ENCODE data around the gene EPN2. TPM values are rescaled to one million over a fixed set of nuclear protein-coding genes. Genes with fewer than 3 reads are reported as not detected.
A peak's percentile ranks its signal among the peaks of the same experiment; 100 is the strongest.

EPN2 gene
- total RNA-seq, 1 donor from 2014 or later: 7.9 TPM

GRCh38 chr17:19370493-19370960 is 133.4 kb downstream of the EPN2 start:
- peaks cover 61% of the 10 kb centered on the region for H3K4me1 Mint-ChIP-seq
- peaks cover 2% of the 10 kb centered on the region for H3K36me3 Mint-ChIP-seq (ENCODE audit: low read depth)
- peak overlapping the region; percentile 81 for H3K4me3 Mint-ChIP-seq
- H3K27ac Mint-ChIP-seq: peak overlapping the region; percentile 90
- no peaks in the 10 kb centered on the region for H3K9me3 Mint-ChIP-seq
- intact Hi-C loops (cut with micrococcal nuclease): no loop called here
- H3K27me3 Mint-ChIP-seq: peaks cover 2% of the 10 kb centered on the region
- peak; percentile 78 for DNase-seq

GRCh38 chr17:19371259-19372010 is 134.3 kb downstream of the EPN2 start:
- Mint-ChIP-seq H3K4me3 (peak overlapping the region; percentile 81), H3K36me3 (ENCODE audit: low read depth) (peaks cover 2% of the 10 kb centered on the region), H3K27ac (peak overlapping the region; percentile 22), H3K9me3 (no peaks in the 10 kb centered on the region), H3K4me1 (peaks cover 64% of the 10 kb centered on the region), H3K27me3 (no peaks in the 10 kb centered on the region)
- DNase-seq: no peak
- intact Hi-C loops (cut with micrococcal nuclease): no loop called here

GRCh38 chr17:19372011-19372370 is 134.8 kb downstream of the EPN2 start:
- peaks cover 66% of the 10 kb centered on the region for H3K4me1 Mint-ChIP-seq

GRCh38 chr17:19372439-19372838 is 135.3 kb downstream of the EPN2 start:
- H3K9me3 Mint-ChIP-seq: no peaks in the 10 kb centered on the region
- H3K27ac Mint-ChIP-seq: no peak overlapping the region
- DNase-seq: no peak
- peaks cover 66% of the 10 kb centered on the region for H3K4me1 Mint-ChIP-seq
- H3K4me3 Mint-ChIP-seq: peak overlapping the region; percentile 30
- intact Hi-C loops (cut with micrococcal nuclease): no loop called here
- no peaks in the 10 kb centered on the region for H3K27me3 Mint-ChIP-seq
- H3K36me3 Mint-ChIP-seq (ENCODE audit: low read depth): peaks cover 2% of the 10 kb centered on the region

More at GRCh38 chr17:19372011-19372370, 134.8 kb downstream of the EPN2 start:
- H3K27ac Mint-ChIP-seq: no peak overlapping the region
- DNase-seq: no peak
- no peaks in the 10 kb centered on the region for H3K27me3 Mint-ChIP-seq
- H3K9me3 Mint-ChIP-seq: no peaks in the 10 kb centered on the region
- H3K4me3 Mint-ChIP-seq: peak overlapping the region; percentile 30
- H3K36me3 Mint-ChIP-seq (ENCODE audit: low read depth): peaks cover 2% of the 10 kb centered on the region
- intact Hi-C loops (cut with micrococcal nuclease): no loop called here

GRCh38 chr17:19372866-19373504 is 135.8 kb downstream of the EPN2 start:
- H3K36me3 Mint-ChIP-seq (ENCODE audit: low read depth): peaks cover 3% of the 10 kb centered on the region
- H3K27ac Mint-ChIP-seq: no peak overlapping the region
- no peak for DNase-seq
- no peaks in the 10 kb centered on the region for H3K27me3 Mint-ChIP-seq
- no peak overlapping the region for H3K4me3 Mint-ChIP-seq
- no peaks in the 10 kb centered on the region for H3K9me3 Mint-ChIP-seq
- peaks cover 63% of the 10 kb centered on the region for H3K4me1 Mint-ChIP-seq
- intact Hi-C loops (cut with micrococcal nuclease): no loop called here

- Mint-ChIP-seq H3K36me3 (ENCODE audit: low read depth) (peaks cover 4% of the 10 kb centered on the region), H3K4me3 (no peak overlapping the region), H3K4me1 (peaks cover 52% of the 10 kb centered on the region), H3K9me3 (no peaks in the 10 kb centered on the region), H3K27me3 (no peaks in the 10 kb centered on the region), H3K27ac (no peak overlapping the region)
- intact Hi-C loops (cut with micrococcal nuclease): no loop called here
- DNase-seq: no peak
These were observed 137.0 kb downstream of the EPN2 start for GRCh38 chr17:19374136-19374535.

- Mint-ChIP-seq H3K9me3 (no peaks in the 10 kb centered on the region), H3K4me3 (peak overlapping the region; percentile 40), H3K27ac (no peak overlapping the region), H3K4me1 (peaks cover 40% of the 10 kb centered on the region), H3K27me3 (no peaks in the 10 kb centered on the region), H3K36me3 (ENCODE audit: low read depth) (peaks cover 11% of the 10 kb centered on the region)
- intact Hi-C loops (cut with micrococcal nuclease): loop anchor here (5.0 kb wide), 1 partner anchor 72 kb away; no protein-coding TSS in a partner anchor
- no peak for DNase-seq
These were observed 138.6 kb downstream of the EPN2 start for GRCh38 chr17:19375732-19376131.

- peaks cover 16% of the 10 kb centered on the region for H3K36me3 Mint-ChIP-seq (ENCODE audit: low read depth)
- peaks cover 30% of the 10 kb centered on the region for H3K4me1 Mint-ChIP-seq
- DNase-seq: no peak
- H3K27ac Mint-ChIP-seq: peak overlapping the region; percentile 98
- H3K27me3 Mint-ChIP-seq: no peaks in the 10 kb centered on the region
- intact Hi-C loops (cut with micrococcal nuclease): loop anchor here (1.0 to 5.0 kb wide), 2 partner anchors 70 to 130 kb away; no protein-coding TSS in a partner anchor
- H3K9me3 Mint-ChIP-seq: no peaks in the 10 kb centered on the region
- peak overlapping the region; percentile 98 for H3K4me3 Mint-ChIP-seq
These were observed 139.6 kb downstream of the EPN2 start for GRCh38 chr17:19376811-19377210.

- DNase-seq: peak; percentile 99
- Mint-ChIP-seq H3K4me1 (peaks cover 21% of the 10 kb centered on the region), H3K27me3 (no peaks in the 10 kb centered on the region), H3K4me3 (peak overlapping the region; percentile 98), H3K36me3 (ENCODE audit: low read depth) (peaks cover 21% of the 10 kb centered on the region), H3K9me3 (no peaks in the 10 kb centered on the region), H3K27ac (peak overlapping the region; percentile 98)
- intact Hi-C loops (cut with micrococcal nuclease): loop anchor here (1.0 to 5.0 kb wide), 4 partner anchors 16 to 270 kb away; partner anchors contain the start of genes ALDH3A2 and B9D1
These were observed 140.6 kb downstream of the EPN2 start for GRCh38 chr17:19377602-19378415.

- no peak for DNase-seq
- Mint-ChIP-seq H3K36me3 (ENCODE audit: low read depth) (peaks cover 24% of the 10 kb centered on the region), H3K4me1 (peaks cover 21% of the 10 kb centered on the region), H3K4me3 (peak within 1 kb of the TSS; percentile 98), H3K27me3 (no peaks in the 10 kb centered on the region), H3K27ac (peak within 1 kb of the TSS; percentile 98), H3K9me3 (no peaks in the 10 kb centered on the region)
- intact Hi-C loops (cut with micrococcal nuclease): loop anchor here (1.0 to 5.0 kb wide), 3 partner anchors 16 to 270 kb away; partner anchors contain the start of genes ALDH3A2 and B9D1
These were observed 141.5 kb downstream of the EPN2 start, which contains the start of gene MAPK7 for GRCh38 chr17:19378416-19379360. TSS of gene MAPK7 (plus strand) at chr17:19378498. CDS start at chr17:19378901, 403 bp downstream.

GRCh38 chr17:19379361-19380065 is 142.3 kb downstream of the EPN2 start:
- Mint-ChIP-seq H3K4me3 (peak overlapping the region; percentile 98), H3K27ac (peak overlapping the region; percentile 48), H3K9me3 (no peaks in the 10 kb centered on the region), H3K36me3 (ENCODE audit: low read depth) (peaks cover 30% of the 10 kb centered on the region), H3K4me1 (peaks cover 15% of the 10 kb centered on the region), H3K27me3 (no peaks in the 10 kb centered on the region)
- intact Hi-C loops (cut with micrococcal nuclease): loop anchor here (5.0 kb wide), 1 partner anchor 68 kb away; no protein-coding TSS in a partner anchor
- no peak for DNase-seq
